Measurements from ENCODE around the gene MEI1. TPM values are rescaled to one million over a fixed set of nuclear protein-coding genes. Genes with fewer than 3 reads are reported as not detected.

The MEI1 gene
- total and polyA plus RNA-seq, 9 of the 15 experiments (the other 6 are each of a cell fraction or from before 2014, with no cell fraction given) = 0.08 to 0.68 (median 0.18) TPM; not detected in 2

GRCh38 chr22:41845380-41846267 is 146.3 kb downstream of the MEI1 start (continued):
- no peak for TF ChIP-seq FOXO4 (CRISPR knock-in tag; IDR thresholded peaks at IDR 0.05)
- TF ChIP-seq NFIX (CRISPR knock-in tag; IDR thresholded peaks at IDR 0.05; ENCODE audit: low read depth) = no peak
- peak; percentile 87 for TF ChIP-seq ZEB2 (IDR thresholded peaks at IDR 0.05)
- no peak for TF ChIP-seq BMI1 (IDR thresholded peaks at IDR 0.05; ENCODE audit: low read length)
- no peak for TF ChIP-seq ZNF445 (CRISPR knock-in tag; IDR thresholded peaks at IDR 0.05; ENCODE audit: low read depth)
- TF ChIP-seq NR2C1 (IDR thresholded peaks at IDR 0.05) = no peak
- peak; percentile 50; the same call in 1 of the 2 replicates for TF ChIP-seq NR2C1 (tag; IDR thresholded peaks at IDR 0.05)
- no peak for TF ChIP-seq HOXB6 (CRISPR knock-in tag; IDR thresholded peaks at IDR 0.05; ENCODE audit: borderline replicate concordance)
- TF ChIP-seq ETV5 (CRISPR knock-in tag; IDR thresholded peaks at IDR 0.05; ENCODE audit: low read depth) = no peak
- TF ChIP-seq ZMIZ1 (IDR thresholded peaks at IDR 0.05; ENCODE audit: low read depth in 2 of 2, low read length in 2 of 2) = peak in 1 of 2 experiments; percentile 81; a peak in 2 of 4 replicates
- TF ChIP-seq ASH1L (IDR thresholded peaks at IDR 0.05; ENCODE audit: borderline replicate concordance, low read depth, partially characterized antibody) = no peak
- no peak for TF ChIP-seq NR4A1 (CRISPR knock-in tag; IDR thresholded peaks at IDR 0.05)
- TF ChIP-seq NR4A1 (tag; IDR thresholded peaks at IDR 0.05) = 0 out of 2 replicates have a peak, but pooled peaks have one; percentile 52
- no peak for TF ChIP-seq E2F8 (IDR thresholded peaks at IDR 0.05; ENCODE audit: low read depth, partially characterized antibody)
- TF ChIP-seq NFIC (IDR thresholded peaks at IDR 0.05) = peak; percentile 90
- TF ChIP-seq STAT6 (CRISPR knock-in tag; IDR thresholded peaks at IDR 0.05) = no peak

Data from K562 (cell line).